Neural crest cell (in vitro differentiated cells): ENCODE data around the gene ITGAL. TPM values are rescaled to one million over a fixed set of nuclear protein-coding genes. Genes with fewer than 3 reads are reported as not detected.

ENCODE experiments used
- DNase-seq: peaks from one replicate; pipeline ENCODE4 v3.0.0; 2021; ENCODE audit warnings: low read depth, mixed read lengths, low spot score
- H3K27ac Mint-ChIP-seq: one replicate; pipeline ENCODE4 v1.8.0; 2021; ENCODE audit warnings: mild to moderate bottlenecking, mixed read lengths; ENCODE audit not compliant: unreplicated experiment
- H3K27me3 Mint-ChIP-seq: 2 replicates; pipeline ENCODE4 v1.8.0; 2021; ENCODE audit warnings: low read depth, mild to moderate bottlenecking, mixed read lengths
- H3K36me3 Mint-ChIP-seq: 2 replicates; pipeline ENCODE4 v1.8.0; 2021; ENCODE audit warnings: low read depth, mild to moderate bottlenecking, mixed read lengths
- H3K4me1 Mint-ChIP-seq: 2 replicates; pipeline ENCODE4 v1.8.0; 2021; ENCODE audit warnings: mixed read lengths
- H3K4me3 Mint-ChIP-seq: one replicate; pipeline ENCODE4 v1.8.0; 2021; ENCODE audit warnings: mild to moderate bottlenecking, mixed read lengths
- H3K9me3 Mint-ChIP-seq: 2 replicates; pipeline ENCODE4 v1.8.0; 2021; ENCODE audit warnings: mixed read lengths
- CTCF ChIP-seq: fragments of 200-600 bp; sonication (generic); conservative IDR thresholded peaks from 2 replicates; pipeline ENCODE4 v1.5.0; 2021; ENCODE audit warnings: antibody characterized with exemption, mild to moderate bottlenecking
- total RNA-seq: library from RNA; stranded (reverse); gene quantifications from 2 replicates; pipeline ENCODE4 v1.2.1, GENCODE V29; 2021

Gene ITGAL
- total RNA-seq, 1 donor from 2014 or later: not detected

- peak within 1 kb of the TSS; percentile 96 for H3K4me3 Mint-ChIP-seq
- H3K4me1 Mint-ChIP-seq: peaks cover 34% of the 10 kb centered on the region
- peaks cover 15% of the 10 kb centered on the region for H3K36me3 Mint-ChIP-seq
- TF ChIP-seq CTCF: no peak
- DNase-seq: peak; percentile 91
- H3K9me3 Mint-ChIP-seq: no peaks in the 10 kb centered on the region
- no peaks in the 10 kb centered on the region for H3K27me3 Mint-ChIP-seq
- H3K27ac Mint-ChIP-seq: peak within 1 kb of the TSS; percentile 99
Observed at GRCh38 chr16:30557957-30558788, 85.6 kb downstream of the ITGAL start, which contains the start of gene ZNF764. Gene ZNF764, minus strand, starts transcription at chr16:30558374. Its CDS starts 192 bp downstream, at chr16:30558182.

GRCh38 chr16:30558789-30559377 is 86.3 kb downstream of the ITGAL start:
- TF ChIP-seq CTCF: no peak
- peak overlapping the region; percentile 99 for H3K27ac Mint-ChIP-seq
- H3K36me3 Mint-ChIP-seq: peaks cover 11% of the 10 kb centered on the region
- DNase-seq: no peak
- H3K27me3 Mint-ChIP-seq: no peaks in the 10 kb centered on the region
- no peaks in the 10 kb centered on the region for H3K9me3 Mint-ChIP-seq
- H3K4me3 Mint-ChIP-seq: peak overlapping the region; percentile 96
- H3K4me1 Mint-ChIP-seq: peaks cover 29% of the 10 kb centered on the region

GRCh38 chr16:30559690-30560089 is 87.1 kb downstream of the ITGAL start:
- Mint-ChIP-seq H3K27me3 (no peaks in the 10 kb centered on the region), H3K4me3 (peak overlapping the region; percentile 45), H3K9me3 (no peaks in the 10 kb centered on the region), H3K4me1 (peaks cover 24% of the 10 kb centered on the region), H3K27ac (peak overlapping the region; percentile 6), H3K36me3 (peaks cover 4% of the 10 kb centered on the region)
- no peak for TF ChIP-seq CTCF
- no peak for DNase-seq

GRCh38 chr16:30561089-30561816 is 88.7 kb downstream of the ITGAL start:
- Mint-ChIP-seq H3K27me3 (no peaks in the 10 kb centered on the region), H3K27ac (no peak overlapping the region), H3K4me3 (peak overlapping the region; percentile 67), H3K36me3 (peaks cover 1% of the 10 kb centered on the region), H3K9me3 (no peaks in the 10 kb centered on the region), H3K4me1 (peaks cover 25% of the 10 kb centered on the region)
- TF ChIP-seq CTCF: no peak
- DNase-seq: no peak

- TF ChIP-seq CTCF: no peak
- DNase-seq: no peak
- Mint-ChIP-seq H3K4me1 (peaks cover 26% of the 10 kb centered on the region), H3K4me3 (no peak overlapping the region), H3K27me3 (no peaks in the 10 kb centered on the region), H3K27ac (no peak overlapping the region), H3K36me3 (no peaks in the 10 kb centered on the region), H3K9me3 (no peaks in the 10 kb centered on the region)
Observed at GRCh38 chr16:30562021-30562420, 89.5 kb downstream of the ITGAL start.
